Activated T-cell treated with anti-CD3 and anti-CD28 coated beads for 24 hours (primary cell): ENCODE measurements around the gene ACTRT2.
A peak's percentile ranks its signal among the peaks of the same experiment; 100 is the strongest.

Experiments
- DNase-seq: peaks from one replicate; pipeline ENCODE4 v3.0.0-alpha.2; 2020; ENCODE audit warnings: low read depth

ACTRT2 gene

DNA sequence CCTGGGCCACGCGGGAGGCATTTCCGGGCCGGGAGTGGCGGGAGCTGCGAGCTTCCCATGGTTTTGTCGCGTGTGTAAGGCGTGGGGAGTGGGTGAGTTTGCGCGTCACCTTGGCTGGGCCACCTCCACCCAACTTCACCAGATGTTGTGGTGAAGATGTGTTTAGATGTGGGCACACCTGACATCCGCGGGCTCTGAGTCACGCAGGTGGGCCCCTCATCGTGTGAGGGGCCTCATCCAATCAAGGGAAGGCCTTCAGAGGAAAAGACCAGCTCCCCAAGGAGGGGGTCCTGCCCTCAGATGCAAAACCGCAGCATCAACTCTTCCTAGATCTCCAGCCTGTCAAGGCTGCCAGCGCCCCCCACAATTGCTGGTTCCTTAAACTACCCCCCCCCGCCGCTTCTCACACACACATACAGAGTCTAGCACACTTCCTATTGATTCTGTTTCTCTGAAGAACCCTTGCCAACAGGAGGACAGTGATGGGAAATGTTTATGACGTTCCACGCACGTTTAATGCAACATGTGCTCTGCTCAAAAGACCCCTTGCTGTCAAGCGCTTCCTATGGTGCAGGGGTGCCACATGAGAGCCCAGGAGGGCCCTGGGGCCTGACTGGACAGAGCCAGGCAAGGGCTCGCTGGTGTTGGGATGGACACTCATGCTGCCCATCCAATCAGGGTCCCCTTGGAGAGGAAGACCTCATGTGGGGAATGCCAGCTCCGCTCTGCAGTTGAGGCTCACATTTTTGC is 11.9 kb downstream of the ACTRT2 start:
- peak; percentile 7 for DNase-seq

DNA sequence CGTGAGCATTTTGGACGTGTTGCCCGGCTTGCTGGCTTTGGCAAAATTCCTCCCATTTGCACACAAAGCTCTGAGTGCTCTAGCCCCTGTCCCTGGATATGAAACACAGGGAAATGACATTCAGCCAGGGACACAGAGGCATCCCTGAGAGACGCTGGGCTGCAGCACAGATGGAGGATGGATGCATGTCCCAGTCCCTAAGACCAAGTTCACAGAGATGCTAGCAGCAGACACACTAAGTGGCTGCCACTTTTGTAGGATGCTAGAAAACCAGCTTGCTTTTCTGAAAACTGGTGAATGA is 12.5 kb downstream of the ACTRT2 start:
- DNase-seq: no peak

DNA sequence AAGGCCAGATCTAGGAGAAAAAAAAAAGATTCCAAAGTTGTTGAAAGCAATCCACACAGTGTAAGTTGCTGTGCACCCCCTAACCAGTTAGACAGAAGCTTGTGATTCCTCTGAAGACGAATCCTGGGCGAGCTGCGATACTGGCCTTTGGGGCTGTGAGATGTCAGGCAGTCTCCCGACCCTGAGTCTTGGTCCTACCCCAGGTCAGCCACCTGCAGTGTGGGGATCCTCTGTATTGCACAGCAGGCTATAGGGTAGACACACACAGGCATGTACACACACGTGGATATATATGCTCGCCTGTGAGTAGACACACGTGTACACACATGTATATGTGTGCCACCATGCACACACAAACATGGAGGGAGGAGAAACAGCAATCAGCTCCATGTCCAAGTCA is 12.9 kb downstream of the ACTRT2 start:
- DNase-seq: no peak

- no peak for DNase-seq
Observed at GRCh38 chr1:3034728-3035562, 13.7 kb downstream of the ACTRT2 start.

- no peak for DNase-seq
Observed at GRCh38 chr1:3035563-3036446, 14.5 kb downstream of the ACTRT2 start.

- DNase-seq: no peak
Observed at GRCh38 chr1:3036447-3037280, 15.4 kb downstream of the ACTRT2 start.

DNA sequence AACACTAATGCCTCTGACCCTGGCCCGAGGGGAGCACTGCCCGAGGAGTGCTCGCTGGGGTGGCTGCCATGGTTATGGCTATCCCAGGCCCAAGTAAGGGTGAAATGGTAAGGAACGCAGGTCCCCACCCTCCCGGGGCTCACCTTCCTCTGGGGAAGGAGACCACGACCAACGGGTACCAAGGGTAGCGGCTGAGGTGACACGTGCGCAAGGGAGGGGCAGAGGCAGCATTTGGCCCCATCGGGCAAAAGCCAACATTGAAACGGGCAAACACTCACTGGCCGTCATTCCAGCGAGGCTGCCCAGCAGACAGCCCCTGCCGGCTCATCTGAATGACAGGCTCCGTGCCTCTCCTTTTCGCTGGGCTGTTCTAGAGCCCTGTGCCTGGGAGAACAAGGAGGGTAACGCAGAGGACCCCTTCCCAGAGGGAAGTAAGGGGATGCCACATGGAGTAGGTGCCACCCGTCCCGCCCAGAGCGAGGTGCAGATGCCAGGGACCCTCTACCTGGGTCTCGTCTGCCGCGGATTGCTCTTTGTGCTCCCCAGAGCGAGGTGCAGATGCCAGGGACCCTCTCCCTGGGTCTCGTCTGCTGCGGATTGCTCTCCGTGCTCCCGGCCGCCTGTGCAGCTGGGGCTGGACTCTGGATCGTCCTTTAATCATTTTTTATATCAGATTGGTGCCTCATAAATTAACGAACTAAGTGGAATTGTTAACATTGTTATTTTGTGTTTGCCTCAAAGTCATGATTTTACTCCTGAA is 16.2 kb downstream of the ACTRT2 start:
- DNase-seq: no peak

GRCh38 chr1:3038113-3038551 is 16.9 kb downstream of the ACTRT2 start:
- DNase-seq: no peak

DNA sequence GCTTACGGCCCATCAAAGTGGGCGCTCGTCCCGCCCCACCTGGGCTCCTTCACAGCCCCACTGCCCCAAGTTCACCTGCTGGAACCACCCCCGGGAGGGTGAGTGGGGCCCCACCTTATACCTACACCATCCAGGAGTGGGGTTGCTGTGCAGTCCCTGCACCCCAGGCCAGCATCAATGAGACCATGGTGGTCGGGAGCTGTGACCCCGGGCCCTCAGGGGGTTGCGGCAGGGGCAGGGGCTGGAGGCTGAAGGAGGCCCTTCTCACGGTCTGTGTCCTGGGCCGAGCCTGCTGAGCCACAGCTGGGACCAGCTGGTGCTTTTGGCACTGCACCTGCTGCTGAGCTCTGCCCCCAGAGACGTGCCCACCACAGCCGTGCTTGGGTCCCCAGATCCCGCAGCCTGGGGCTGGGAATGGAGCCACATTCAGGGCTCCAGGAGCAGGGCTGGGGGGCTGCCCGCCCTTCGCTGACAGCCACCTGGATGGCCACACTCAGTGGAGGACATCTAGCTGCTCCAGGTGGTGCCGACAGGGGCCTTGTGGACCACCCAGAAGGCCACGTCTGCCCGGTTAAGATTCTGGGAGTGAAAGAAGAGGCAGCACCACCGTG is 17.4 kb downstream of the ACTRT2 start:
- DNase-seq: no peak

DNA sequence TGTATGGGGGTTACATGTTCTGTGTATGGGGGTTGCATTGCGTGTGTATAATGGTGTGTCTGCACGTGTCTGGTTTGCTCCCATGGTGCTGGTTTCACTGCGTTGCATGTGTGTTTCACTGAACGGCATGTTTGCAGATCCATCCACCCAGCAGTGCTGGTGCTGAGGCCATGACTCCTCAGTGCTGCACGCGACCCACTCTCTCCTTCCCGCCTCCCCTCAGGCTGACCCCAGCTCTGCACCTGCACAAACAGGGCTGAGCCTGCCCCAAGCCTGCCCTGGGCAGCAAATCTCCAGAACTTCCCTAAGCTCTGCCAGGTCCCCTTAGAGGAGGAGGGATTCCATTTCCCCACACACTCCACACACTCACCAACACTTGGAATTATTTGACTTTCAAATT is 18.7 kb downstream of the ACTRT2 start:
- DNase-seq: no peak

- DNase-seq: no peak
Observed at GRCh38 chr1:3042481-3042880, 21.2 kb downstream of the ACTRT2 start.

GRCh38 chr1:3049164-3049563 is 27.9 kb downstream of the ACTRT2 start:
- DNase-seq: no peak

DNA sequence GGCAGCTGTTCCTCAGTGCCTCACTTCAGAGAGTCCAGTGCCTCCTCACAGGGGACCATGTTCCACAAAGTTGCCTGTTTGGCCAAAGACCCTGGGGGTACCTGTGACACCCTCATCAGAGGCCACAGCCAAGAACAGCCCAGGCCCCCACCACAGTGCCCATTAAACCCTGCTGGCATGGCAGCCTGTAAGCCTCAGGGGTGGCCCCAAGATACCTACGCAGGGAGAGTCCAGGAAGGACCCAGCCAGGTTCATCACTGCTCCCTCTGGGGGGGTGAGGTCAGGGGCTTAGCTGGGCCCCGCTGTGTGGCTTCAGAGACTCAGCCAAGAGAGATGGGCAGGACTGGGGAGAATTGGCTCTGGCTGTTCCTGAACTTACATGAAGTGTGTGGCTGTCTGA is 28.6 kb downstream of the ACTRT2 start:
- no peak for DNase-seq

DNA sequence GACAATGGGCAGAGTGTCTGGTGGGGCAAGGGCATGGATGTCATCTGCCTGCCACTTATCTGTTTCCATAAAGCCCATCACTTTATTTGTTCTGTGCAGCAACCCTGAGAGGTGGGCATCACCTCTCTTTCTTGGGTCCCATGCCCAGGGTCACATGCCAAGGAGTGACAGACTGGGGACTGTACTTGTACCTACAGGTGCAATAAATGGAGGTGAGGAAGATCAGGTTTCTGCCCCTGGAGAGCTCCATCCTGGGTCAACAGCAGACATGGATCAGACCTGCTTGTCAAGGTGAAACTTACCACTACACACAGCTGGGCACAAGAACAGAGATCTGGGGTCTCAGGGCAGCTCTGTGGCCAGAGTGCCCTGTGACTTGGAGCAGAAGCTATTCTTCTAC is 29.3 kb downstream of the ACTRT2 start:
- DNase-seq: no peak

GRCh38 chr1:3051270-3052268 is 30.3 kb downstream of the ACTRT2 start:
- no peak for DNase-seq

DNA sequence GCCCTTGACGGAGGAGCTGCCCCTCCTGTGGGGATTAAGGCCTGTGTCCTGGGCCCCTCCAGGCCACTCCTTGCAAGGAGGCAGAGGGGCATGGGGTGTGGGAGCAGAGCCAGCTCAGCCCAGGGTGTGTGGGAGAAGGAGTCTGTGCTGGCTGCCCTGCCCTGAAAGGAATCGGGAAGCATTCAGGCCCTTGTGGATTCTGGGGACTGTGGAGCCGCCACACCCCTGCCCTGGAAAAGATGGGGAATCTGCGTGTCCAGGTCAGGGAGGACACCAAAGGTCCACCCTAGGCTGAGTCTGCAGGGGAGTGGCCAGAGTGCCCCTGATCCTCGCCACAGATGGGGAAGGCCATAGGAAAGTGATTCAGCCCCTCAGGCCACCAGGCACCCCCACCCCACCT is 31.2 kb downstream of the ACTRT2 start:
- no peak for DNase-seq

- DNase-seq: no peak
Observed at GRCh38 chr1:3053366-3053980, 32.2 kb downstream of the ACTRT2 start.

DNA sequence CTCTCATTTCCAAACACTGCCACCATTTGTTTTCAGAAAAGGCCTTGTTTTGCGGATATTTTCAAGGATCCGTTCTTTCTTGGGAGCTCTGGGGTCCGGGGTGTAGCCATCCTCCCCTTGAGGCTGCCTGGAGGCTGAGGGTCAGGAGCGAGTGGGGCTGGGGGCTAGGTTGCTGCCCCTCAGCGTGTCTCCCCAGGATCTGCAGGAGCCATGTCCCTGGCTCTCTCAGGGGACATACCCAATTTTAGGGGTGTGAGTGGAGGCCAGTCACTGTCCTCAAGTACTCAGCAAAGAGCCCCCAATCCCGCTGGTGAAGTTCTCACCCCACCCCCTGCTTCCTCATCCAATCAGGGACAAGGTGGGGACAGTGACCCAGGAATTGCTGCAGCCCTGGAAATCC is 32.7 kb downstream of the ACTRT2 start:
- DNase-seq: no peak

DNA sequence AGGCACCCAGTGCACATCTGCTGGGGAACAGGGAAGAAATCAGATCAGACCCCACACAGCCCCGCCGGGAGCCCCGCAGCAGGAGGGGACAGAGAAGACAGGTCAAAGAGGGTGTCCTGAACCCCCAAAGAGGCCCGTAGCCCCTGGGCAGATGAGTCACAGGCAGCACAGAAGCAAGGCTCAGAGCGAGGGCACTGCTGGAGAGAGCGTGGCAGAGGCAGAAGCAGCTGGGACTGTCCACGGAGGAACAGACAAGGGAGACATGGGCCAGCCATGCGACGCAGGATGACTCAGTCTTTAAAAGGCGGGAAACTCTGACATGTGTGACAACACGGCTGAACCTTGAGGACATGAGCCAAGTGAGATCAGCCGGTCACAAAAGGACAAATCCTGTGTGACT is 33.2 kb downstream of the ACTRT2 start:
- DNase-seq: no peak
